ENCODE measurements around the gene NUDT22.

Gene NUDT22, protein sequence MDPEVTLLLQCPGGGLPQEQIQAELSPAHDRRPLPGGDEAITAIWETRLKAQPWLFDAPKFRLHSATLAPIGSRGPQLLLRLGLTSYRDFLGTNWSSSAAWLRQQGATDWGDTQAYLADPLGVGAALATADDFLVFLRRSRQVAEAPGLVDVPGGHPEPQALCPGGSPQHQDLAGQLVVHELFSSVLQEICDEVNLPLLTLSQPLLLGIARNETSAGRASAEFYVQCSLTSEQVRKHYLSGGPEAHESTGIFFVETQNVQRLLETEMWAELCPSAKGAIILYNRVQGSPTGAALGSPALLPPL

DNA sequence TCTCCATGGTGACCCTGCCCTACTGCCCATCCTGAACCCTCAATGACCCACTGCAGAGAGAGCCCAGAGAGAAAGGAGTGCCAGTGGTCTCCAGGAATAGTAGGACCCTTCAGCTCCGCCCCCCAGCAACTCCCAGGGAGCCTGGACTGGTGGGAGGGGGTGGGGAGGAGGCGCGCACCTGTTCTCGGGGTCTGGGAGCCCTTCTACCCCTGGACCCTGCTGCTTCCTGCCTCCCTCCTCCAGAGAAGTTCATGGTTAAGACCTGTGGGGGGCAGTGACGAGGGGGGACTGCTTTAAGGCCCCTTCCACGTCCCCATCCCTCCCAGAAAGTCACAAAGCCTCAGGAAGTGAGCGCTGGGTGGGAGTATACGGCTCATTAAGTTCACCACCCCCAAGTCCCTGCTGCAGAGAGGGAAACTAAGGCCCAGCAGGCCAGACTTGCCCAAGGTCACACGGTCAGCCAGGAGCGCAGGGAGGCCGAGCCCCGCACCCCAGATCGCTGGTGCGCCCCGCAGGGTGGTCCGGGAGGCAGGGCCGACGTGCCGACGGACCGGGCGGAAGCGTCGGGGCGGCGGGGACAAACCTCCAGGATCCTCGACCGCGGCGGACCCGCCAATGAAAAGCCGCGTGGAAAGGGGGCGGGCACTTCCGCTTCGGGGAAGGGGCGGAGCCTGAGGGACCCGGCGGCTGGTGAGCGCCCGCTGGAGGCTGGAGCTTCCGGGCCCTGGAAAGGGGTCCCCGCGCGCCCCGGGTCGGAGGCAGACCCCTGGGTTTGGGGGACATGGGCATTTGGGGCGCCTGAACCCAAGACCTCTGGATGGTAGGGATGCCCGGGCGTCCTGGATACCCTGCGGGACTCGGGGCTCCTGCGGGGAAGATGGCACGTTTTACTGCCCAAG, at the start of gene NUDT22, which contains the start of gene TRPT1:
NUDT22 (plus strand) TSS at position 667 of the 899 bp plus-strand sequence. CDS start 379 bp downstream, outside the sequence.
TRPT1 (minus strand) TSS at position 579 of the 899 bp plus-strand sequence; CDS start at position 253, 326 bp downstream.
- DNase-seq (ENCODE audit: low read depth in 2 of 2): peak; percentile 86 to 93

DNA sequence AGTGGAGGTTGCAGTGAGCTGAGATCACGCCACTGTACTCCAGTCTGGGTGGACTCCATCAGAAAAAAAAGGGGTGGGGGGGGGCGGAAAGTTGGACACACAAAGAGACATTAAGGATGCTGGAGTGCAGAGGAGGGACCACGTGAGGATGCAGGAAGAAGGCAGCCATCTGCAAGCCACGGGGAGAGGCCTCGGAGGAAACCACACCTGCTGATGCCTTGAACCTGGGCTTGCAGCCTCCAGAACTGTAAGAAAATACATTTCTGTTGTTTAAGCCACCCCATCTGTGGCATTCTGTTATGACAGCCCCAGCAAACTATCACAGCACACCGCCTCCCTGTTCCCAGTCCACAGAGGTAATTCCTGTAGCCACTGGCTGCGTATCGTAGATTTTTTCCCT, 49.3 kb upstream of the NUDT22 start:
- DNase-seq (ENCODE audit: low read depth in 2 of 2): no peak

DNA sequence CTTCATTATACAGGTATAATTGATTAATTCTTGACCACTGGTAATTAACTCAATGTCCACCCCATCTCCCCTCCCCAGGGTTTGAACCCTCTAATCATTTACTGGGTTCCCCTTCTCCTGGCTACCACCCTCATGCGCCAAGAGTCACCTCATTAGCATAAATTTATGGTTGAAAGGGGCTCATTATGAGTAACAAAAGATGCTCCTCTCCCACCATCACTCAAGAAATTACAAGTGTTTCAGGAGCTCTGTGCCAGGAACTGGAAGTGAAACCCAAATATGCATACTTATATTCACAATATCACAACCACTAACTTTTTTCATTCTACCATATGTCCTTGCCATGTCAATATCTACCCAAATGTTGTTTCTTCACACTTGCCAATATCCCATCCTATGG, 47.9 kb upstream of the NUDT22 start:
- DNase-seq (ENCODE audit: low read depth in 2 of 2): no peak

DNA sequence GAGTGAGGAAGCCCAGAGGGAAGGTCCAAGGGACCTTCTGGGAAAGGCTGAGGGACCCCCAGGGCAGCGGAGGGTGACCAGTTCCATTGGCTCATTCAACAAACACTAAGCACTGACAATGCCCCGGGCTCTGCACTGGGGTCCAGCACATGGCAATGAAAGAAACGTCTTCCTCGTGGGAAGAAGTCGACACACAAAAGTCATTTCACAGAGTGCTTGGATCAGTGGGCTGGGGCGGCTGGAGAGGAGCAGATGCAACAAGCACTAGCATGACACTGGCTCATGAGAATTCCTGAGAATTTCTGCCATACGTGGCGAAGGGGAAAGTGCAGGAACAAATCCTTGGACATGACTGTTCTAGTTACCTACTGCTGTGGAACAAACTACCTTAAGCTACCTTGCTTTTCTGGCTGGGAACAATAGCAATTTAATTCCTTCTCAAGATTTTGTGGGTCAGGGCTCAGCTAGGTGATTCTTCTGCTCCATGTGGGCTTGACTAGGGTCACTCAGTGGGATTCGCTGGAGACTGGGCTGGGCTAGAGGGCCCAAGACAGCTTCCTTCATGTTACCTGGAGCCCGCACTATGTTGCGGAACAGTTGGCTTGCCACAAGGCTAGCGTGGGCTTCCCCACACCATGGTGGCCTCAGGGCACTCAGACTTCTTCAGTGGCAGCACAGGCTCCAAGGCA, 47.0 kb upstream of the NUDT22 start:
- no peak for DNase-seq (ENCODE audit: low read depth in 2 of 2)

DNA sequence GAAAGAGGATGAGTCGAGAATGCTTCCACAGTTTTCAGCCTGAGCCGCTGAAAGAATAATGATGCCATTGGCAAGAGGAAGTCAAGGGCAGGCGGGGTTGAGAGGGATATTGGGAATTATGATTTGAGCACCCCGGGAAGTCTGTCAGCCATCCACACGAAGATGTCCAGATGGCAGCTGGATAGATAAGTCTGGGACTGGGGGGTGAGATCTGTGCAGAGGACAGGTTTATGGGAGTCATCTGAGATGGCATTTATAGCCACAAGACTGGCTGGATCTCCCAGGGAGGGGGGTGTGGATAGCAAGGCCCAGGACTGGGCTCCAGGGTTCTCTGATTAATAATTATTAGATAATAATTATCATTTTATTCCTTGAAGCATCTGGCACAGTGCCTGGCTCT, 45.2 kb upstream of the NUDT22 start:
- no peak for DNase-seq (ENCODE audit: low read depth in 2 of 2)

DNA sequence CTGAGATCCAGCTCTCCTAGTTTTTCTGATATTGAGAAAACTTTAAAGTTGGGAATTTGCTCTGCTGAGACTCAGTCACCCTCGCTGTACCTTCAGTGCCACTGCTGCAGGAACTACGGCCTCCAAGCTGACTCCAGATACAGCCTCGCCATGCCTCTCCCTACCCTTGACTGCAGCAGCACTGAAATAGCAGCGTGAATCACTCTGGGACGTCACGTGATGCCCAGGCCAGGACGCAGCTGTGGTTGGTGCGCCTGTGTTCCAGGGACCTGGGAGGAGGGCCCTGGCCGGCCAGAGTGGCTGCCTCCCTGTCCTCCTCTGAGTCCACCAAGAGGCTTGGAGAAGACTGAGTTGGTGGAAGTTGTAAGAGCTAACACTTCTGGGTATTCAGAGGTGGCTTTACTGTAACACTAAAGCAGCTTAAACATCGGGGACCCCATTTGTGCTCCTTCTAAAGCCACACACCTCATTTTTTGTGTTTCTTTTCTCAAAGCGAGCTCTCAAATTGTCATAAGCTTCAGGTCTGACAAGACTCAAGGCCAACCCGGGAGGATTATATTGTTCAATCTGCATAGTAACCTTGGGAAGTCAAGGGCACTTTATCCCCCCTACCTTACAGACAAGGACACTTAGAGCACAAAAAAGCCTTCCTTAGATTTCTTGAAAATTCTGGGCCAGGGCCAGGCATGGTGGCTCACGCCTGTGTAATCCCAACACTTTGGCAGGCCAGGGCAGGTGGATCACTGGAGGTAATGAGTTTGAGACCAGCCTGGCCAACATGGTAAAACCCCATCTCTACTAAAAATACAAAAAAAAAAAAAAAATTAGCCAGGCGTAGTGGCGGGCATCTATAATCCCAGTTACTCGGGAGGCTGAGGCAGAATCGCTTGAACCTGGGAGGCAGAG, 44.3 kb upstream of the NUDT22 start:
- DNase-seq (ENCODE audit: low read depth in 2 of 2): no peak

DNA sequence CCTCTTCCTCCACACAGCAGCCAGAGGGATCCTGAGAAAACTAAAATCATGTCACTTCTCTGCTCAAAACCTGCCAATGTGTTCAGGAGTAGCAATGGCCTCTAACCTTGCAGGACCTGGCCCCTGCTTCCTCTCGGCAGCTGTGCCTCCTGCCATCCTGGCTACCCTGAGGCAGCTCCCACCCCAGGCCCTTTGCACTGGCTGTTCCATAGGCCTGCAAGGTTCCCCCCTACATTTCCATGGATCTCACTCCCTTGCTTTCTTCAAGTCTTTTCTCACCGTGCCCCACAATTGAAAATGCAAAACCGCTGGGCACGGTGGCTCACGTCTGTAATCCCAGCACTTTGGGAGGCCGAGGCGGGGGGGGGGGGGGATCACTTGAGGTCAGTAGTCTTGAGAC, 42.2 kb upstream of the NUDT22 start:
- DNase-seq (ENCODE audit: low read depth in 2 of 2): no peak

DNA sequence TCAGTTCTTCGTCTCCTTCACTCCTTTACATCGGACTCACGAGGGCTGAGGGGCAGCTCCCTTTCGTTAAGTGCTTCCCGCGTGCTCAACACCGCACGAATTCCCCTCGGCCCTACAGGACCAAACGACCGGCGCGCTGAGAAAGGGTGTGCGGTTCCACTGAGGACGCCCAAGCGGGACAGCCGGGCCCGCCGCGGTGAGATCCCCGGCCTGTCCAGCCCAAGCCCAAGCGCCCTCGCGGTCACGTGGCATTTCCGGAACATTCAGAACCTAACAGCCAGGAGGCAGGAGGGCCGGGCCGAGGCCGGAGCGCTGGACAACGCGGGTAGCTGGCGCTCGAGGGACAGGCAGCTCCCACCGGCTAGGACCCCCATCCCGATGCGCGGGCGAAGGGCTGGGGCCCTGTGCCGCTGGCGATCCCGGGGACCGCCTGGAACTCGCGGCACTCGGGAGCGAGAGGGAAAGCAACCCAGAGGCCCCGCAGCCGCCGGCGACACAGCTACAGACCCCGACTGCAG, 40.8 kb upstream of the NUDT22 start:
- DNase-seq (ENCODE audit: low read depth in 2 of 2): no peak

DNA sequence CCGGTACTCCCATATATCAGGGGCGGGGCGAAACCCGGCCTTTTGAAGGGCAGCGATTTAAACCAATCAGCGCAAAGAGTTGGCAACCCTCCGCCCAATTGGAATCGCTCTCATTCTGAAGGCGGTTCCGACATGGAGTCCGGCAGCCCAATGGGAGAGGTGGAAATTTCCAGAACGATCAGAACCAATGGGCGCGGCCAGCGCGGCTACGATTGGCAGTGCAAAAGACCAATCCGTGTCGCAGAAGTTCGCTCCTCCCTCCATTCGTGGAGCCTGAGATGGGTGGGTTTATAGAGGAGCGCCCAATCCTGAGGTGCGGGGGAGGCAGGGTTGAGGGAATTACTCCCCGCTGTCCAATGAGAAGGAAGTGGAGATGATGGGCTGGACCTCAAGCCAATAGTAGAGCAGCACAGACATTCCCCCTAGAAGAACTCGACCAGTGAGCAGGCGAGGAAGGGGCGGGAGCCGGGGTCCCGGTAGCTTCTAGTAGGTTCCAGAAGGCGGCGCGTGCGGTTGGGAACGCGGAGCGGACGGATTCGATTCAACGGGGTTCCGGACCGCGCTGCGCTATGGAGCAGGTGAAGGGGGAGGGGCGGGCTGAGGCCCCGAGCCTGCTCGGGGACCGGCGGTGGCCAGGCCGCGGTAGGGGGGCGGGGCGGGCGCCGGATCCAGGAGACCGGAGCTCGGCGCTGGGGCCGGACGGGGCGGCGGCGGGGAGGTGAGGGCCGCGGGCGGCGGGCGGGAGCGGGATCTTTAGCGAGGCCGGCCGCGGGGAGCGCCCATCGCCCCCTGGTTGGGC, 40.2 kb upstream of the NUDT22 start, which contains the start of gene STIP1:
STIP1 (plus strand) TSS at position 479 of the 799 bp plus-strand sequence; CDS start at position 570, 91 bp downstream.
- DNase-seq (ENCODE audit: low read depth in 2 of 2): peak; percentile 95 to 97

DNA sequence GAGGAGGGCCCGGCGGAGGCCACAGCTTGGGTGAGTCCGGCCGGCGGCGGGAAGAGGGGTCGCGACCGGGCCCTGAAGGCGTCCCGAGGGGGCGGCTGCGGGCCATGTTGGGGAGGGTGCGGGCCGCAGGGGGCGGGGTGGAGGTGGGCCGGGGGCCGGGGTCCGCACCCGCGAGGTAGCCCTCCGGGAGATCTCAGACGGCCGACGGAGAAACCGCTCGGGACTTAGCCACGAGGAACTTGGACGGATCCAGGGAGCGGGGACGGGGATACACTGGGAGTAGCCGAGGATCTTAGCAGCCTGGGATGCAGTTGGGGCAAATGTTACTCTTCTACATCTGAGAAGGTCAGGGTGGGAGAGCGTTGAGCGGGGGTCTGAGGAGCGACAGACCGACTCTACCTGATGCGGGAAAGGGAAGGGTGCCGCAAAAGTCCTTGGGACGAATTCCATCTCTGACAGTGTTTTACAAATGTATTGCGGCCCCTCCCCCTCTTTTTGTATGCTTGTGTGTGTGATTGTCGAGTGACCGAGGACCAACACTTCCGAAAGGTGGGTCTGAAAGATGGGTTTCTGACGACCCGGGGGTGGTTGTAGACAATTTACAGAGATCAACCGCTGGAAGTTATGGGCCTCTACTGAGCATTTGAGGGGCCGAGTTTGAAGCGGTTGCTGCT, 39.4 kb upstream of the NUDT22 start:
- DNase-seq (ENCODE audit: low read depth in 2 of 2): no peak

DNA sequence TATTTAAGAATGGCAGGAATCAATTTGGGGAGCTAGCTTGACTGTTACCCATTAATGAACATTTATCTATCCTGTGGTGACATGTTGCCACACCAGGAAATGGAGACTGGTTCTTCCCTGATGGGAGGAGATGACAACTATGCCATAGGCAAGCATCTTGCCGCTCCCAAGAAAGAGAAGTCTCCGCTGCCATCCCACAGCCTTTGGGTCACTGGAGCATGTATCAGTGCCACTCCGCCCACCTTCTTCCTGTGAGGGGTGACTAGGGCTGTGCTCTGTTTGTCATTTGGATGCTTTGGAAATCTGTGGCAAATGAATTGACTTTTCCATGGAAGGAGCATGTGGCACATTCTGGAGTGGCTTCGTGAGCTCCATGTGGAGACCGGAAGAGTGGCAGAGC, 33.6 kb upstream of the NUDT22 start:
- no peak for DNase-seq (ENCODE audit: low read depth in 2 of 2)

DNA sequence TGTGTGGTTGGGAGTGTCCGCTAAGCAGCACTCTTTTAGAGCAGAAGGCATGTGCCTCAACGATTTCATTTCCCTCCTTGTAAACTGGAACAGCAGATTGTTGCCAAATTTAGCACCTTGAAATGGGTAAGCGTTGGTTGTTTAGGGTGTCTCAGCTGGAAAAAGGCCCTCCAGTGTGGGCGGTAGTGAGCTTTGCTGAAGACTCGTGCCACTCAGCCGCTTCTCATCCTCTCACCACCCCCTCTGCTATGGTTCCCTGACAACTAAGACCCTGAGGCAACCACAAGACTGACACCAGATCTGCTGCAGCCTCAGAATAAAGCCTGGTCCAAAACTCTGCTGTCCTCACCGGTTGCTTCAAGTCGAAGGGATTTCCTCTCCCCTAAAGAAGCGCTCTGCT, 29.4 kb upstream of the NUDT22 start:
- DNase-seq (ENCODE audit: low read depth in 2 of 2): no peak

DNA sequence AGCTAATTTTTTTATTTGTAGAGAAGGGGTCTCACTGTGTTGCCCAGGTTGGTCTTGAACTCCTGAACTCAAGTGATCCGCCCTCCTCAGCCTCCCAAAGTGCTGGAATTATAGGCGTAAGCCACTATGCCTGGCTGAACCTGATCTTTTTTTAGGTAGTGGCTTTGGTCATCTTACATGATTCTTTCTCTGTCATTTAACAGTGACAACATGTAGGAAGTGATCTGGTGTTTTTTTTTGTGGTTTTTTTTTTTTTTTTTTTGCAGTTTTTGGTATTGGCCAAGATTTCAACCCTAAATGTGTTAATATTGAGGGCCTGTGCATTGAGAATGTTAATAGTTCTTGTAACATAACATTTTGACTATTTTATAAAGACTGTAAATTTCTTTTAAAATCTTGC, 27.6 kb upstream of the NUDT22 start:
- DNase-seq (ENCODE audit: low read depth in 2 of 2): no peak

DNA sequence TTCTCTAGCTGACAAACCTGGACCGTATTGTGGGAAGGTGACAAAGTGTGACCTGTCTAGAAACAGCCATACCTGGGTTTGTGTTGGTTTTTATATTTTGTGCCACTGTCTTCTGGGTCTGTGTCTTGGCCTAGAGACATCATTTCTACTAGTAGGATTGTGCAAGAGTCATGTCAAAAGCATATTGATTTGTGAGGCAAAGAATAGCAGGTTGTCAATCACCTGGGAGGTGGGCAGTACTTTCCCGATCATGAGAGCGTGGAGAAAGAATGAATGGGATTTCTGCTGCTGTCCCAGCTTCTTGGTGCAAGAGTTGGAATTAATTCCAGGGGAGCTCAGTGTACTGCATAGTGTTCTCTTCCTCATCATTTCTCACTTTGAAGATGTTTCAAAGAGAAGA, 24.5 kb upstream of the NUDT22 start:
- DNase-seq (ENCODE audit: low read depth in 2 of 2): no peak

DNA sequence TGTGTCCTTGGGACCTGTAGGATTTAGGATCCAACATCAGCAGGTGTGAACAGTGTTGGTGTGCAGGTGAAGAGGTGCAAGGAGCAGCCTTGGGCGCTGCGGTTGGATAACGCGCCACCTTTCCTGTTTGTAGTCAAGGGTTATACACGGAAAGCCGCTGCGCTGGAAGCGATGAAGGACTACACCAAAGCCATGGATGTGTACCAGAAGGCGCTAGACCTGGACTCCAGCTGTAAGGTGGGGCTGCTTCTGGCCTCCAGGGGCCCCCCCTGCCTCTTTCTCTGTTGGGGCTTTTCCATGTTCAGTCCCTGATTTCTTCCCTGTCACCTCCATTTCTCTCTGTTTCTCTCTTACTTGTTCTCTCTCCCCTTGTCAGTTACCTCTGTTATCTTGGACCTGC, 23.1 kb upstream of the NUDT22 start:
- DNase-seq (ENCODE audit: low read depth in 2 of 2): no peak

DNA sequence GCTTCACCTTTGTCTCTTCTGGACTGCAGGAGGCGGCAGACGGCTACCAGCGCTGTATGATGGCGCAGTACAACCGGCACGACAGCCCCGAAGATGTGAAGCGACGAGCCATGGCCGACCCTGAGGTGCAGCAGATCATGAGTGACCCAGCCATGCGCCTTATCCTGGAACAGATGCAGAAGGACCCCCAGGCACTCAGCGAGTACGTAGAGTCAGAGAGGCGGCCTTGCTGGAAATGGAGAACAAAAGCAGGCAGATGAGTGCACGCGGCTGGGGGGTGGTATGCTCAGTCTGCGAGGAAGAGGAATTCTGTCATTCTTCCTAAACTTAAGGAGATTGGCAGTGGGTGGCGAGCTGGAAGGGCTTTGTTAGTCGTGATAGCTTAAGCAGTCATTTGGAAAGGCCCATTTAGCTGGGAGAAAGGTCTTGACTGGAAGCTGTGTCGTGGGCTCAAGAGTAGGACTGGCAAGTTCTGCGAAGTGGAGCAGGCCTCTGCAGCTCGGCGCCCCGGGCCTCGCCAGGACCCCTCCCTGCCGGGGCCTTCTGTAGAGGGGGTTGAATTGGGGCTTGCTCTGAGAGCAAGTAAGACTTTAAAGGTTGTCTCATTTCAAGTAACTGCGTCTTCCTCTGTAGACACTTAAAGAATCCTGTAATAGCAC, 22.5 kb upstream of the NUDT22 start:
- no peak for DNase-seq (ENCODE audit: low read depth in 2 of 2)

DNA sequence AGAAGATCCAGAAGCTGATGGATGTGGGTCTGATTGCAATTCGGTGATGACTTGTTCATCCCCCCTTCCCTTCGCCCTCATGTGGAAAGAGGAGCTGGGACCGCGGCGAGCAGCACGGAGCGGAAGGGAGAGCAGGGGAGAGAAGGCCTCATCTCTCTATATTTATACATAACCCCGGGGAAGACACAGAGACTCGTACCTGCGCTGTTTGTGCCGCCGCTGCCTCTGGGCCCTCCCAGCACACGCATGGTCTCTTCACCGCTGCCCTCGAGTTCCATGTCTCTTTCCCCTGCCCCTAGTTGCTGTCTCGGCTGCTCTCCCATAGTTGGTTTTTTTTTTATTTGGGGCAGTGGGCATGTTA, 22.0 kb upstream of the NUDT22 start:
- DNase-seq (ENCODE audit: low read depth in 2 of 2): no peak

DNA sequence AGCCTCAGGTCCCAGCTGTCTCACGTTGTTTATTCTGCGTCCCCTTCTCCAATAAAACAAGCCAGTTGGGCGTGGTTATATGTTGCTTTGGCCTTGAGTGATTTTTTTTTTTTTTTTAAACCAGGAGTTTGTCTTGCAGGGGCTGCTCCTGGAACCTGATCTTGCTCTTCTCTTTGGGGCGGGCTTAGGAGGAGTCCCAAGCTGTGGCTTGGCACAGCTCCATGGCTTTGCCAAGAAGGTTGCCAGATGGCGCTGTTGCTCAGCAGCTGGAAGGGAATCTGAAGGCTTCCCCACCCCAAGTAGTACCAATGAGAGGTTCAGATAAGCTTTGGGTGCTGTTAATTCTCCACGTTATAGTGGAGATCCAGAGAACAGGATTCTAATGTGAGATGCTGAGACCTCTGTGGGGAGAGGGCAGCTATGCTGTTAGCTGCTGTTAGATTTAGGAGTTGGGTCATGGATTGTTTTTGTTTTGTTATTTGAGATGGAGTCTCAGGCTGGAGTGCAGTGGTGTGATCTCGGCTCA, 21.5 kb upstream of the NUDT22 start:
- DNase-seq (ENCODE audit: low read depth in 2 of 2): peak; percentile 60 to 69

Data from stimulated activated CD4-positive, alpha-beta T cell treated with anti-CD3 and anti-CD28 coated beads, Interleukin-1b, Interleukin-23, amount 100 ng/mL, for 4 hours (primary cell).